CMK (cell line): ENCODE data around the gene SMCHD1.
"Not testable (repeated sequence)": the region's sequence is repeated elsewhere in the genome, so short reads cannot be mapped to it uniquely, and the experiment has no call there.

Experiments
- DNase-seq: peaks from one replicate; pipeline ENCODE4 v3.0.0-alpha.2; 2010; ENCODE audit warnings: low read depth

The SMCHD1 gene

GRCh38 chr18:2716394-2717326 lies 61.1 kb downstream of the SMCHD1 start:
- DNase-seq = no peak

DNA sequence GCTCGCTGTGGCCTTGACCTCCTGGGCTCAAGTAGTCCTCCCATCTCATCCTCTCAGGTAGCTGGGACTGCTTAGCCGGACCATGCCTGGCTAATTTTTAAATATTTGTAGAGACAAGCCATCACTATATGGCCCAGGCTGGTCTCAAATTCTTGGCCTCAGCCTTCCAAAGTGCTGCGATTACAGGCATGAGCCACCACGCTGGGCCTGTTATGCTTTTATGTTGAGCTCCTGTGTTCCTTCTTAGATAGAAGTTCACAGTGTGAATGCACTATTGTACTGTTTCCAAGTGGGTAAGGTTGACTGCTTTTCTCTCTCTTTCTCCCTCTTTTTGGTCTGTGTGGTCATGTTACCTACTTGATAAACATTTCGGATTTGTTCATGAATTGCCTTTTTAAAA lies 61.9 kb downstream of the SMCHD1 start:
- DNase-seq = no peak

GRCh38 chr18:2719040-2719439 lies 63.5 kb downstream of the SMCHD1 start:
- DNase-seq = no peak

GRCh38 chr18:2723207-2723606 lies 67.7 kb downstream of the SMCHD1 start:
- DNase-seq = no peak

GRCh38 chr18:2729757-2730156 lies 74.2 kb downstream of the SMCHD1 start:
- no peak for DNase-seq

DNA sequence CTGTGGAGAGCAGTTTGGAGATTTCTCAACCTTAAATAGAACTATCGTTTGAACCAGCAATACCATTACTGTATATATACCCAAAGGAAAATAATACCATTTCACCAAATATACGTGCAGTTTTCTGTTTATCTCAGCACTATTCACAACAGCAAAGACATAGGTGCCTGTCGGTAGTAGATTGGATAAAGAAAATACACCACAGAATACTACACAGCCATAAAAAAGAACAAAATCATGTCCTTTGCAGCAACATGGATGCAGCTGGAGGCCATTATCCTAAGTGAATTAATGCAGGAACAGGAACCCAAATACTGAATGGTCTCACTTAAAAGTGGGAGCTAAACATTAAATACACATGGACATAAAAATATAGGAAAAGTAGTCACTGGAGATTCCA lies 81.3 kb downstream of the SMCHD1 start:
- DNase-seq = no peak

DNA sequence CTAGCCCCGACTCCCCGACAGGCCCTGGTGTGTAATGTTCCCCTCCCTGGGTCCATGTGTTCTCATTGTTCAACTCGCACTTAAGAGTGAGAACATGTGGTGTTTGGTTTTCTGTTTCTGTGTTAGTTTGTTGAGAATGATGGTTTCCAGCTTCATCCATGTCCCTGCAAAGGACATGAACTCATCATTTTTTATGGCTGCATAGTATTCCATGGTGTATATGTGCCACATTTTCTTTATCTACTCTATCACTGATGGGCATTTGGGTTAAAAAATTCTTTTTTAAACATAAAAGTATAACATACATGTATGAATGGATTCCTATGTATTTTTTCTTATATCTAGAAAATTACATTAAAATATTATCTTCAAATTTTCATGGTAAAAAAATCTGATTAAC lies 84.6 kb downstream of the SMCHD1 start:
- DNase-seq = not testable (repeated sequence)

DNA sequence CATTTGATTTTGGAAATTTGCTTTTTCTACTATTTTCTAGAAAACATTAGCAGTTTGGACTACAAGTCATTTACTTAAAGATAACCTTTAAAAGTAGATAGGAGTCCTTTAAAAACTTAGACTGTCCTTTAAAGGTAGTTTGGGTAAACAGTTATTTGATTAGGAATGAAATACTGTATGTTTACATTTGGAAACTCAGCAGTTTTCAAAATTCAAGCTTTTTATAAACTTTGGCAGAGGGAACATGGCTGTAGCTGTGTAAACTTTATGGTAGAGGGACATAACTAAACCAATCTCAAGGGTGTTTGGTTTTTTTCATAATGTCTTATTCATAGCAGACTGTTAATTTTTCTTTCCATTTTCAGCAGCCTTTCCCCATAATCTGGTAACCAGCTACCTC lies 90.7 kb downstream of the SMCHD1 start:
- DNase-seq = no peak

DNA sequence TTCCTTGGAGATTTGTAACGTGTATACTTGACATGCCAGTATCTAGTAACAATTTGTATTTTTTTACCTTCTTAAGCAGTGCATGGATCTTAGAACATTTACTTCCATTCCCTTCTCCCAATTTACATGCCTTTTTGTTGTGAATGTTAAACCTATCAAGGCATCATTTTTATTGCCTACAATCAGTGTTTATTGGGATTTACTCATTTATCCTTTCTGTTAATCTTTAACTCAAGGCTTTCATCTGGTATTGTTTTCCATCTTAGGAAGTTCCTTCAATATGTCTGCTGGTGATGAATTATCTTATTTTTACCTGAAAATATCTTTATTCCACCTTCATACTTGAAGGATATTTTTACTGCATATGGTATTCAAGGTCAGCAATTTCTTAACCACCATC lies 102.8 kb downstream of the SMCHD1 start:
- no peak for DNase-seq

GRCh38 chr18:2774669-2775068 lies 119.1 kb downstream of the SMCHD1 start:
- DNase-seq = no peak

- no peak for DNase-seq
Observed at GRCh38 chr18:2776601-2777000, 121.1 kb downstream of the SMCHD1 start.

- DNase-seq = no peak
Observed at GRCh38 chr18:2777241-2777640, 121.7 kb downstream of the SMCHD1 start.

- no peak for DNase-seq
Observed at GRCh38 chr18:2780750-2781149, 125.2 kb downstream of the SMCHD1 start.

GRCh38 chr18:2787225-2787624 lies 131.7 kb downstream of the SMCHD1 start:
- DNase-seq = no peak

GRCh38 chr18:2792395-2792794 lies 136.9 kb downstream of the SMCHD1 start:
- DNase-seq = no peak

- no peak for DNase-seq
Observed at GRCh38 chr18:2794159-2794558, 138.6 kb downstream of the SMCHD1 start.

DNA sequence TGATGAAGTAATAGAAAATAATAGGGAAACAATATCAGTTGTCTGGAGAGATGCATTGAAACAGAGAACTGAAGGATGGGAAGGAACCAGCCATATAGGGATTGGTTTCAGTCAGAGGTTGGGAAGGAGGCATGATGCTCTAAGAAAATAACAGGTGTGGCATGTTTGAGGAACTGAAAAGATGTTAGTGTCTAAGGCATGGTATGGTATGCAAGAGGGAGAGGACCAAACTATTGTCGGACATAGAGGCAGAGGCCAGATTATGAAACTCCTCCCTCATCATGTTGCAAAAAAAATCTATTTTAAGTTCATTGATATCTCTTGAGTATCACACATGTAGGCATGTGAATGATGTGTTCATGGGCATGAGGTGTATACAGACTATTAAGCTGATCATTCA lies 142.4 kb downstream of the SMCHD1 start:
- DNase-seq = no peak

GRCh38 chr18:2799369-2799768 lies 143.8 kb downstream of the SMCHD1 start:
- no peak for DNase-seq

DNA sequence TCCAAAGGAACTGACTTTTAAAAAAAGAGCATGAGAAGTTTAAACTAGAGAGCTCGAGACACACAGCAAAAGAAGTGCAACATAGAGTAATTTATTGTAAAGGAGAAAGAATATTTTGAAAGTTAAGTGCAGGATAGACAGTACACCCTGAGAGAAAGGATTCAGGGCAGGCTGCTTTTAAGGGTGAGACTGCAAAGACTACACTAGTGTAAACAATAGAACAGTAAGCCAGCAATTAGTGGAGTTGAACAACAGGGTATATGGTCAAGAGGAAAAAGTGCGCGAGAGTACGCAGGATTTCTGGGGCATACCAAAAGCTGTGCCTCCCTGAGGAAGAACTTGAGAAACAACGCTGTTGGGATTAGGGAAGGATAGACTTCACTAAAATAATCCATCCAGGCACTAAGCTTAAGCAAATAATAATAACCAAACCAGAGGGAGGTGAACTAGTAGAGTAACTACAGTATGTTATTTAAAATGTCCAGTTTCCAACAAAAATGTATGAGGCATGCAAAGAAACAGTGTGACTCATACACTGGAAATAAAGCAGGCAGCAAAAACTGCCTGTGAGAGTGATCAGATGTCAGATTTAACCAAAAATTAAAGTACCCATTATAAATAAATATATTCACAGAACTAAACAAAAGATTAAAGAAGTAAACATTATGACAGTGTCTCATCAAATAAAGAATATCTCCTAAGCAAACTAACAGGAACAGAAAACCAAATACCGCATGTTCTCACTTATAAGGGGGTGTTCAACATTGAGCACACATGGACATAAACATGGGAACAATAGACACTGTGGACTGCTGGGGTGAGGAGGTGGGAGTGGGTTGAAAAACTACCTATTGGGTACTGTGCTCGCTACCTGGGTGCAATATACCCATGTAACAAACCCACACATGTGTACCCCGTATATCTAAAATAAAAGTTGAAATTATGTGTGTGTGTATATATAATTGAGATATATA lies 150.7 kb downstream of the SMCHD1 start:
- DNase-seq = no peak

DNA sequence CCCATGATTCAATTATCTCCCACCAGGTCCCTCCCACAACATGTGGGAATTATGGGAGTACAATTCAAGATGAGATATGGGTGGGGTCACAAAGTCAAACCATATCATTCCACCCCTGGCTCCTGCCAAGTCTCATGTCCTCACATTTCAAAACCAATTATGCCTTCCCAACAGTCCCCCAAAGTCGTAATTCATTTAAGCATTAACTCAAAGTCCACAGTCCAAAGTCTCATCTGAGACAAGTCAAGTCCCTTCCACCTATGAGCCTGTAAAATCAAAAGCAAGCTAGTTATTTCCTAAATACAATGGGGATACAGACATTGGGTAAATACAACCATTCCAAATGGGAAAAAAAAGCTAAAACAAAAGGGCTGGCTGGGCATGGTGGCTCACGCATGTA lies 153.1 kb downstream of the SMCHD1 start:
- not testable (repeated sequence) for DNase-seq

GRCh38 chr18:2809666-2810183 lies 154.2 kb downstream of the SMCHD1 start:
- not testable (repeated sequence) for DNase-seq

DNA sequence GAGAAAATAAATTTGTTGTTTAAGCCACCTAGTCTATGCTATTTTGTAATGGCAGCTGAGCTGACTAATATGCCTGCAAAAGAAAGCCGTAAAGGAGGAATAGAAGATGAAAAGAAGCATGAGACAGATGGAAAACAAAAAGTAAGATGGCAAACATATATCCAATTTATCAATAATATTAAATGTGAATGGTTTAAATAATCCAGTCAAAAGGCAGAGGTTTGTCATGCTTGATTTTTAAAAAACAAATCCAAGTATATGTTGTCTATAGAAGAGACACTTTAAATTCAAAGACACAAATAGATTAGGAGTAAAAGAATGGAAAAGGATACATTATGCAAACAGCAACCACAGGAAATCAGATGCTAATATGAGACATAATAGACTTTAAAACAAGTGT lies 155.9 kb downstream of the SMCHD1 start:
- no peak for DNase-seq

- DNase-seq = no peak
Observed at GRCh38 chr18:2814928-2815327, 159.4 kb downstream of the SMCHD1 start.
